DMS153 treated with DMSO at 0.1 percent for 48 hours (cell line): Measurements from ENCODE around the gene TAL1.
"Not testable (repeated sequence)": the region's sequence is repeated elsewhere in the genome, so short reads cannot be mapped to it uniquely, and the experiment has no call there.

Experiments
- DNase-seq: peaks from one replicate; lab custom pipeline; 2025; ENCODE audit not compliant: unreplicated experiment; lab: John Stamatoyannopoulos, UW

The TAL1 gene

GRCh38 chr1:47232187-47232874, at the start of gene TAL1:
TAL1 (minus strand) TSS chr1:47232225; CDS start chr1:47225888, 6,337 bp downstream.
- no peak for DNase-seq

GRCh38 chr1:47280142-47280541, 48.1 kb upstream of the TAL1 start:
- no peak for DNase-seq

DNA sequence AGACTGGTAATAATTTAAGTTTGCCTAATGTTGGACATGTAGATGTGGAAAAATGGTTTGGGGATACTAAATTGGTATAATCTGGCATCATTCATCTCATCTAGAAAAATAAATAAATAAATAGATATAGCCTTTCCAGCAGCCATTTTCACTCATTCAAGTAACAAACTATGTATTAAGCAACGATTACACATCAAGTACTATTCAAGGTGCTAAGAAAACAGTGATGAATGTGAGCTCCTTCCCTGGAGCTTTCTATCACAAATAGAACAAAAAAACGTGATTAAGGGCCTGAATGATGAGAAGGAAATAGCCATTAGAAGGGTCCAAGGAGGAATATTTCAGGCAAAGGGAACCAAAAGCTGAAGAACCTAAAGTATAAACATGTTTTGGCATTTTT, 44.8 kb upstream of the TAL1 start:
- DNase-seq, result no peak

DNA sequence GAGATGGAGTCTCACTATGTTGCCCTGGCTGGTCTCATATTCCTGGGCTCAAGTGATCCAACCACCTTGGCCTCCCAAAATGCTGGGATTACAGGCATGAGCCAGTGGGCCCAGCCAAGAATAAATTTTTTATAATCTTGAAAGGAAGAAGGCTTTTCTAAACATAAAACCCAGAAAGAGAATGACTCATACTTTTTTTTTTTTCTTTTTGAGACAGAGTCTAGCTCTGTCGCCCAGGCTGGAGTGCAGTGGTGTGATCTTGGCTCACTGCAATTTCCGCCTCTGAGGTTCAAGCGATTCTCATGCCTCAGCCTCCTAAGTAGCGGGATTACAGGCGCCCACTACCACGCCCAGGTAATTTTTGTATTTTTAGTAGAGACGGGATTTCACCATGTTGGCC, 43.8 kb upstream of the TAL1 start:
- not testable (repeated sequence) for DNase-seq

- not testable (repeated sequence) for DNase-seq
Observed at GRCh38 chr1:47265529-47265928, 33.5 kb upstream of the TAL1 start.

DNA sequence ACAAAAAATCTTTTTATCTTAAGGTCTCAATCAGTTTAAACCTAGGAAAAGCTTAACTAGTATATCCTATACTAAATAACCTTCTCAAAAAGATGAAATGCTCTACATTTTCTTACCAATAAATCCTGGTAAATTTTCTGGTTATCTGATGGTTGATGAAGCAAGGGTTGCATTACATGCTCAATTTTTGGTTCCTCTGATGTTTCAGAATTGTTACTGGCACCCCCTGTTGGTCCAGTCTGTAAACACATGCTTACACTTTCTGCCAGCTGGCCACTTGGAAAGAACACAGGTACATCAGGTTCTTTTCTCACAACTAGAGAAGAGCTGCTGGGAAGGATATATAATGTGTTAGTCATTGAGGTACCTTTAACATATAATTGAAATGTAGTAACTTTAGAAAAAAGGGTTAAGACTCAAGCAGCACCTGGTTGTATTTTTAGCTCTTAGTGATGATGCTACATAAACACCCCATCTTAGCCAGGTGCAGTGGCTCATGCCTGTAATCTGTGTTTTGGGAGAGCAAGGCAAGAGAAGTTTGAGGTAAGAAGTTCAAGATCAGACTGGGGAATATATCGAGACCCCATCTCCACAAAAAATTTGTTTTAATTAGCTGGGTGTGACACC, 30.9 kb upstream of the TAL1 start:
- peak; percentile 23 for DNase-seq

GRCh38 chr1:47257224-47257623, 25.2 kb upstream of the TAL1 start:
- DNase-seq, result no peak

DNA sequence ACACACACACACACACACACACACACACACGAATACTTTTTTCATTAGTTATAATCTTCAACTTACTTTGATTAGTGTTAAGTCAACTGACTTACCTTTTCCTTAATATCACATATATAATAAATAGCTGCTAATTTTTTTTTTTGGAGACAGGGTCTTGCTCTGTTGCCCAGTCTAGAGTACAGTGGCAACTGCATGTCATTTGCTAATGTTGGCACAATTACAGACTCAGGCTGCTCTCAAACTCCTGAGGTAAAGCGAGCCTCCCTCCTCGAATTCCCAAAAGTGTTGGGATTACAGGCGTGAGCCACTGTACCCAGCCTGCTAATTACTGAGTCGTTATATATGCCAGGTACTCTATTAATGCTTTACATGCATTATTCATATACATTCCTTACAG, 20.8 kb upstream of the TAL1 start:
- no peak for DNase-seq

DNA sequence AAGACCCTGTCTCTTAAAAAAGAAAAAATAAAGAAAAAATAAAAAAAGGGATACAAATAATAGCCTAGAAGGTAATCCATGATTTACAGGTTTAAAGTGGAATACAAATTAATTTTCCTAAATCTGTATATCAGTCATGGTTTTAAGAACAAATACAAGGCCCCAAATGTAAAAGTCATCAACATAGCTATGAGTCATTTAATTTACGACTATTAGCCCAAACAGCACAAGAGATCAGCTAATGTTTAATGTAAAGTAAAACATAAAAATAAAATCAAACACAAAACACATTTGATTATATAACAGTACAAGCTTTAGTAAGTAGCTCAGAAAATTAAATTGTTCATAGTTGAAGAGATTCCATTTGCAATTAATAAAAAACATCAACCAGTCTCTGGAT, 20.3 kb upstream of the TAL1 start:
- DNase-seq, result no peak

DNA sequence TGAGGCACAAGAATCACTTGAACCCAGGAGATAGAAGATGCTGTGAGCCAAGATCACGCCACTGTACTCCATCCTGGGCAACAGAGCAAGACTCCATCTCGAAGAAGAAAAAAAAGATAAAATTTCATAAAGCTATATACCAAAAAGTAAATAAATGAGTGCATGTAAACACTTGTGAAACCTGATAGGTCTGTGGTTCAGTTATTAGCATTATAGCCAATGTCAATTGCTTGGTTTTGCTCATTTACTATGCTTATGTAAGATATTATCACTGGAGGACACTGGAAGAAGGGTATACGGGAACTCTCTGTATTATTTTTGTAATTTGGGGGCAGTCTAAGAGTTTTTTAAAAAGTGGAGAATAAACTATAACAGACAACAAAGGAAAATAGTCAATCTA, 17.7 kb upstream of the TAL1 start:
- no peak for DNase-seq

- DNase-seq, result no peak
Observed at GRCh38 chr1:47244339-47244862, 12.4 kb upstream of the TAL1 start.

- no peak for DNase-seq
Observed at GRCh38 chr1:47243910-47244309, 11.9 kb upstream of the TAL1 start.

DNA sequence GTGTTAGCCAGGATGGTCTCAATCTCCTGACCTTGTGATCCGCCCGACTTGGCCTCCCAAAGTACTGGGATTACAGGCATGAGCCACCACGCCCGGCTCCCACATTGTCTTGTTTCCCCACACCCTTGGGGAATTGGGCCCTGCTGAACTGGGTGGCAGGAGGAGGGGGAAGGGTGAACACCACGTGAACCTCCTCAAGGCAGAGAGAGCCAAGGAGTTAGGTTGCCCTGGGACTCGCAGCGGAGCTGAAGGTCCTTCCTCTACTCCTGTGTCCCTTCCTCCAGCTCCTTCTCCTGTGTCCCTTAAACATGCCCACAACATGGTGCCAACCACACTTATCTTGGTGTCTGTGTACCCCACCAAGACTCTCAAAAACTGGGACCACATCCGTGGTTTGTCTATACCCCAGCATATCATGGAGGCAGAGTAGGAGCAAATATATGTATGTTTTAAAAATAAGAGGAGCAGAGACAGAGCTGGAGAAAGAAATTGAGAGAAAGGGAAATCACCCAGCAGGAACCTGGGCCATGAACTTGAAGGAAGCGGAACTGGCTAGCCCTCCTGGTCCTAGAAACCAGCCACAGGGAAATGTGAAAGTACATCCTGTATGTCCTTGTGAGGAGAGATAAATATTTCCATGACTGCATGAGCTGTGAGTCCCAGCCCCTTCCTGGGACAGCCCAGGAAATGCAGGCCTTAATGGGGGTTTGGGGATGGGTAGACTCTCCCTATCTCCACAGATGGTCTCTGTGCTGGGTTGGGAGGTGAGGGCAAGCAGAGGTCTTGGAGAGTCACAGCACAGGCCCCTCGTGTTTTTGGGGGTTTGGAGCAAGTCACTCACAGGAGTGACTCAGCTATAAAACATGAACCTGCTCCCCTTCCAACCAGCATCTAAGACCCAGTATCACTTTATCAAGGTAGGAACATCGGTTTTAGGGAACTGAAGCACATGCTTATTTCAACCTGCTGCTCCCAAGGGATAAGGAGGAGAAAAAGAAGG, 9.4 kb upstream of the TAL1 start:
- no peak for DNase-seq

DNA sequence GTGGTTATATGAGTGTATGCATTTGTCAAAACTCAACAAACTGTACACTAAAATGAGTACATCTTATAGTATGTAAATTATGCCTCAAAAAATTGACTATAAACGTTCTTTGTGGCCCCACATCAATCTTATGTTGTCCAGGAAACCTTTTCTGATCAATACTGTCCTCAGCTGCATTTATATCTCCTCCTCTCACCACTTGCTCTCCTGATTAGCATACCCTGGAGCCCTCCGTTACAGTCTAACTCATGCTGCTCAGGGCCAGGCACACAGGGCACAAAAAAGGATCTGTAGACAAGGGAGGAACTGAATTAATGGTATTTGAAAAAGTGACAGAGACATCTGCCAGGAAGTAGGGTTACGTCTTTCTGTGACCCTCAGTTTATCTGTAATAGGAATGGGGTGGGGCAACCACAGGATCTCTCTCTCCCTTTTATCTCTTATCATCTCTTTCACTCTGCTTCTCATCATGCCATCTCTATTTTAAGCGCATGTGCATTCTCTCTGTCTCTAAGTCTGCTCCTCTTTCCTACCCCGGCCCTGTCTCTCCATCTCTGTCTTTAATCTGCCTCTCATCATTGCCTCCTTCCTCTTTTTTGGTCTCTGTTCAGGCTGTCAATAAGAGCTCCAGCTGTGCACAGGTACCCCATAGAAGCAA, 7.0 kb upstream of the TAL1 start:
- DNase-seq, result no peak

- DNase-seq, result no peak
Observed at GRCh38 chr1:47235806-47236205, 3.8 kb upstream of the TAL1 start.

GRCh38 chr1:47235241-47235681, 3.2 kb upstream of the TAL1 start:
- DNase-seq, result no peak

- no peak for DNase-seq
Observed at GRCh38 chr1:47233186-47233585, 1.2 kb upstream of the TAL1 start.

DNA sequence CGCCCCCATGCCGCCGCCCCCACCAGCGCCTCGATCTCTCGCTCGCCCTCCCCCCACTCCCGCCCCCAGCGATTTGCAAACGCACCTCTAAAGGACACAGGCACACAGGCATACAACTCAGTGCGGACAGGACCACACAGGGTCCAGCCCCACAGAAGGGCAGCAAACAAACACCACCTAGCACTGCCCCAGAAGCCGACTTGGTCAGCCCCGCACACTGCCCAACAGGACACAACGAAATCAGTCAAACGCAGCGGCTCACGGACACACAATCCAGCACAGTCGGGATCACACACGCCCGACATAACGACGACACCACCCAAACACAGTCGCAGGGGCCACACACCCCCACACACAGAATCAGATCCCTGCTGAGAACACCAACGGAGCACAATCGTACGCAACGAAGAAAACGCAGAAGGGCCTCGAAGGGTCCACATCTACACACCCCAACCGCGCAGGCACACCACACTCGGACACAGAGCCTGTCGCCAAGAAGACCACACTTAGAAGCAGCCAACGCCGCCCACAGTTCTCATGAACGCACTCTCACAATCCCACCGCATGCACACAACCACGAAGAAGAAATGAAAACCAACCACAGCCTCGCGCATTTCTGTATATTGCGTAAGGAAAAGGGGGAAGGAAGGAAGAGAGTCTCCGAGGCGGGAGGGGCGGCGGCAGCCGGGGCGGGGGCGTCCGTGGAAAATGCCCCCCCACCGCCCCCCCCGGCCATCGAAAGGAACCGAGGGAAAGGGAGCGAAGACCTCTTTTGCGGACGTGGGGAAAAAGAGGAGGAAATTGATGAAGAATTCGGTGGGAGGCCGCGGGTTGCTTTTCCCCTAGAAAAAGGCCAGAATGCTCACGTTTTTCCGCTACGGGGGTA, 481 bp downstream of the TAL1 start:
- DNase-seq, result no peak

GRCh38 chr1:47230692-47231300, 1.2 kb downstream of the TAL1 start:
- DNase-seq, result no peak
